Renal cortex interstitium (tissue), 11 donors: ENCODE results near the gene TTC7B. TPM values are rescaled to one million over a fixed set of nuclear protein-coding genes. Genes with fewer than 3 reads are reported as not detected.
"Not testable (repeated sequence)": the region's sequence is repeated elsewhere in the genome, so short reads cannot be mapped to it uniquely, and the experiment has no call there.

Experiments used
- DNase-seq, 11 donors: peaks; one replicate each; pipeline ENCODE4 v3.0.0-alpha.2; 2013; ENCODE audit warnings: low read depth in 9 of 11, low spot score in 4 of 11; ENCODE audit errors: extremely low read depth in 1 of 11
- polyA plus RNA-seq, 3 donors: library from polyadenylated mRNA; unstranded; fragments of 120-200 nt; gene quantifications; one replicate each; pipeline ENCODE4 v1.2.1, GENCODE V29; 2013; ENCODE audit not compliant: insufficient read length in 3 of 3

TTC7B gene
- polyA plus RNA-seq, 3 donors, result 38.2 to 46.1 (median 44.1) TPM

DNA sequence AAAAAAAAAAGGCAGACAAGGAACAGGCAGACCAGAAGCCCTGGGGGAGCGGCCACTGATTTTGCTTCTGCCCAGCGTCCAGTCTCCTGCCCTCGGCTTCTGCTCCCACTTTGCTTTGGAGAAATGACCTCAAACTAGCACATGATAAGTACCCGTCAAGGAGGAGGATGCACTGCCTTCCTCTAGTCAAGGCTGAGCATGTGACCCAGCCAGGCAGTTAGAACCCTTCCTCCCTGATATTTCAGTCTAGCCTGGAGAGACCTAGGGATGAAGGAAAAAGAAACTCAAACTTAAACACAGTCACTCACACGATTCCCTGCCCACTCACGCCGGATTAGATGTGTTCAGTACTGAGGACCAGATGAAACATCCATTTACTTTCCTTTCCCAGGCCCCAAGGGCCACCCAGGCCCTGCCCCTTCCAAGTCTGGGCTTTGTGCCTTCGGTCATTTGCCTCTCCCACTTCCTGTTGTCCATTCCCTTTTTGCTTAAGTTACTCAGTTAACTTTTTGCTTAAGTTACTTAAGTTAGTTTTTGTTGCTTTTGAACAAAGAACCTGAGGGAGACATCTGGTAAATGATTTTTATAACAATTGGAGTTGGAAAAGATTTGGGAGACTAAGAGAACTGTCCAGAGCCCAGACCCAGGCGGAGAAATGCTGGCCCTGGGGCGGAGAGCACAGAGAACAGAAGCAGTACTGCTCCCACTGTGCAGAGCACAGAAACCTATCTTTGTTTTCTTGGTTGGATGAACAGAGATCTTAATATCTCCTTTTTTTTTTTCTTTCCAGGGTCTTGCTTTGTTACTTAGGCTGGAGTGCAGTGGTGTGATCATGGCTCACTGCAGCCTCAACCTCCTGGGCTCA is 23.0 kb upstream of the TTC7B start:
- DNase-seq, result peak in 1 of 11 donors; percentile 17

DNA sequence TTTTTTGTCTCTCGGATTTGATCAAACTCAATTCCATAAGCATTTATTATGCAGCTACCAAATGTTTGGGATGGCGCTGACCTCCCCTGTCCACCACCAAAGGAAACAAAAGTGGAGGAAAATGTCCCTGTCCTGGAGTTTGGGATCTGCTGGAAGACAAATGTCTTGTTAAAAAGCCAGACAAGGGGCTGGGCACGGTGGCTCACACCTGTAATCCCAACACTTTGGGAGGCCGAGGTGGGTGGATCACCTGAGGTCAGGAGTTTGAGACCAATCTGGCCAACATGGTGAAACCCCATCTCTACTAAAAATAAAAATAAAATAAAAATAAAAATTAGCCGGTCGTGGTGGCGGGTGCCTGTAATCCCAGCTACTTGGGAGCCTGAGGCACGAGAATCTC is 22.3 kb upstream of the TTC7B start:
- DNase-seq, result not testable (repeated sequence)

DNA sequence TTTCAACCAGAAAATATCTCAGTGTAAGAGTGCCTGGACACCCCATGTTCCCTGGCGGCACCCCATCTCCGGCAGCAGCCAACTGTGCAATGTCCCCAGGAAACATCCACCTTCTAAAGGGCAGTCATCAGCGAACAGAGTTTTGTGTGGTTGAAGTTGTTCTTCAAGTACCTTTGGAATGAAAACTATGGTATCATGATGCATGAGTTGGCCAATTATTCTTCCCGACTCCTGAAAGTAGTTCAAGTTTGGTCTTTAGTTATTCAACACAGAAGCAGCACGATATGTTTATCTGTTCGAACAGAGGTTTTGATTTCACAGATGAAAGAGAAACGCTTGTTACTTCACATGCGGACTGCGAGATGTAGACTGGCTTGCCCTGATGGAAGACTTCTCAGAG is 21.1 kb upstream of the TTC7B start:
- no peak for DNase-seq

DNA sequence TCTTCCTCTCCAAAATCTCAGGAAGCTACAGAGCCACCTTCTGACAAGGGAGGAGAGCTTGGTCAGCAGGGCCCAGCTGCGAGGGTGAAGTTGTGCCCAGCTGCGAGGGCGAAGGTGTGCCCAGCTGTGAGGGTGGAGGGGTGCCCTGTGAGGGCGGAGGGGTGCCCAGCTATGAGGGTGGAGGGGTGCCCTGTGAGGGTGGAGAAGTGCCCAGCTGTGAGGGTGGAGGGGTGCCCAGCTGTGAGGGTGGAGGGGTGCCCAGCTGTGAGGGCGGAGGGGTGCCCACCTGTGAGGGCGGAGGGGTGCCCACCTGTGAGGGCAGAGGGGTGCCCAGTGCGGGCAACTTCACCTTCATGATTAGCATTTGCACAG is 20.4 kb upstream of the TTC7B start:
- DNase-seq, result no peak

GRCh38 chr14:90831821-90832220 is 15.6 kb upstream of the TTC7B start:
- no peak for DNase-seq

GRCh38 chr14:90830931-90831701 is 14.9 kb upstream of the TTC7B start:
- DNase-seq, result no peak

- no peak for DNase-seq
Measured at GRCh38 chr14:90829677-90830076, 13.4 kb upstream of the TTC7B start.

DNA sequence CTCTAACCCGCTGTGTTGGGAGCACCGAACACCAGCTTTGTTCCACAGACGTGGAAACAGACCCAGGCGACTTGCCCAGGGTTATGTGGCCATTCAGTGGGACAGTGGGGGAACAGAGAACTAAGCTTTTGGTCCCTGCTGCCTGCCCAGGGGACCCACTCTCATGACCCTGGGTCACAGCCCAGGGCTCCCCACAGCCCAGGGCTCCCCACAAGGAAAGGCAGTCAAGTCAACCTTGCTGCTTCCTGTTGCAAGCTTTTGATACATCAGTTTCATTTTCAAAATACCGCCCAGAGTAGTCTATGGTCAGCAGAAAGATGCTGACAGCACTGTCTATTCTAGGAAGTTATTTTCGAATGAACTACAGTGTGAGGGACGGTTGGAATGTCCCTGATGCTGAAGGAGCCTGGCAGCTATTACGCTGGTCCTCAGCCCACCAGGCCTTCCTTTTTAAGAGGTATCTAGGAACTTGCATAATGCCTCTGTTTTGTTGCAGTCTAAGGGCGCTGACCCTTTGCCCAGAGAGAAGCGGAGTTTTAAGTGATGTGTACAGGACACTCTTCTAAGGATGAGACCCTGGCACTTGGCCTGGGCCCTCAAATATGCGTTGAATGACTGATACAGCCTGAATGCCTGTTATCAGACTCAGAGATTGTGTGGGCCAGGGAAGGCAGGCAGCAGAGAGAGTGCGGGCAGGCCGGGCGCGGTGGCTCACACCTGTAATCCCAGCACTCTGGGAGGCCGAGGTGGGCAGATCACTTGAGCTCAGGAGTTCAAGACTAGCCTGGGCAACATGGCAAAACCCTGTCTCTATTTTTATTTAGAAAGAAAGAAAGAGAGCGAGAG is 12.6 kb upstream of the TTC7B start:
- DNase-seq, result no peak

GRCh38 chr14:90827919-90828610 is 11.8 kb upstream of the TTC7B start:
- peak; percentile 73 to 91 (median 84) for DNase-seq

GRCh38 chr14:90823542-90823941 is 7.3 kb upstream of the TTC7B start:
- not testable (repeated sequence) for DNase-seq

DNA sequence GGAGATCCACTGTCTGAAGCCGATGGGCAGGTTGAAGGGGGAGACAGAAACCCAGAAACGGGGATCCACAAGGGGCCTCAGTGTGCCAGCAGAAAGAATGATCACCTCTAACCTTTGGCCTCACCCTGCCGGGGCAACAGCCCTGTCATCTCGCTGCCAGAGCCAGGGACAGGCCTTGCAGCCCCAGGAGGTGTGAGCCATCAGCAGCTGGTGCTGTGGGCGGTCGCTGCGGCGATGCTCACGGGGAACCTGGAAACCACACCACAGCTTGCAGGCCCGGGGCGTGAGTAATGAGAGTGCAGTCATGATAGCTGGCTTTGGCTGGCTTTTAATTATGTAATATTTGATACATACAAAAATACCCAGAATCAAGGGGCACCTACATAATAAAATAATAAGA is 4.7 kb upstream of the TTC7B start:
- no peak for DNase-seq

- DNase-seq, result peak in 2 of 11 donors; percentile 35 to 61
Measured at GRCh38 chr14:90819734-90820393, 3.6 kb upstream of the TTC7B start.

GRCh38 chr14:90818715-90819114 is 2.5 kb upstream of the TTC7B start:
- DNase-seq, result no peak

GRCh38 chr14:90816681-90817436 is 629 bp upstream of the TTC7B start:
- DNase-seq, result no peak

- DNase-seq, result no peak
Measured at GRCh38 chr14:90815572-90815821, 733 bp downstream of the TTC7B start.

DNA sequence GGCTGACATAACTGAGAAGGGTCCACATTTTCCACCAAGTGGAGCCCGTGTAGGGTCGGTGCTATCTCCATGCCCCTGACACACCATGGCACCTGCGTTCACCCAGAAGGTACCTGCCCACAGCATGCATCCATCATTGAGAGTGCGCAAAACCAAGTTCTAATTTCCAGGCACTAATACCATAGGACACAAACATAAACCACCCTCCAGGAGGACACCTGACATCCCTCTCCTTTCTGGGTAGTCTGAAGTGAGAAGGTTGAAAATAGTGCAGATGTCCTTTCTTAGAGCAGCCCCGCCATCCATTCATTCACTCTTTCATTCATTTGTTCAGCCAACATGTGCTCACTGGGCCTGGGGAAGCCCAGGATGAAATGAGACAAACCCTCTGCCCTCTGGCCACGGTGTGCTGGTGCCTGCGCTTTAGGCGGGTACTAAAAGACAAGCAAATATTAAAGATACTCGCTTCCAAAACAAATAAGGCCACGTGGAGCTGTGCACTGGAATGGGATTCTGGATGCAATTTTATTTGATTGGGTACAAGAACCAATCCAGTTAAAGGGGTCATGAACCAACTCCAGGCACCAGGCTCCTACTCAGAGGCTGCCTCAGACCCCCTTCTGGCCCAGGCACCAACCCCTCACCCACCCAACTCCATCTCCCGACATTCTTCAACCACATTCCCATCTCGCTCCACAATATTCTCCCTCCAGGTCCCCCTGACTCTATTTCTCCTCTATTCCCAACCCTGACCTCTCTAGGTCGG is 1.2 kb downstream of the TTC7B start:
- DNase-seq, result no peak

DNA sequence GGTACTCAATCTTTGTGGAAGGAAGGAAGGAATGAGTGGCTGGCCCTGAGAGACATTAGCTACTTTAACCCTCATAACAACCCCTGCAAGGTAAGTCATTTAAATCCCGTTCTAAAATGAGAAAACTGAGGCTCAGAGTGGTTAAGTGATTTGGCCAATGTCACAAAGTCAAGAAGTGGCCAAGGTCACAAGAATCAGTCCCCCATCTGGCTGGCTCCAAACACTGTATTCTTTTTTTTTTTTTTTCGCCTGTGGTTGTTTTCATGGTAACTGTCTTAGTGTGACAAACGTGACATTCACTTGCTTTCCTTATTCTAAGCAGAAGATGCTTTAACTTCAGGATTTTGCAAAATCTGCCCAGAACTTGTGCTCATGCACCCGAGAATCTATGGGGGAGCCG is 2.8 kb downstream of the TTC7B start:
- DNase-seq, result no peak
